ENCODE results near the gene FAAP100.

The FAAP100 gene

GRCh38 chr17:81550830-81551457, 1.2 kb downstream of the FAAP100 start:
- TF ChIP-seq CTCF (IDR thresholded peaks at IDR 0.05; ENCODE audit: control extremely low read depth, extremely low read depth, low read depth, missing control alignments), result no peak
- ChIA-PET POLR2A (interaction anchor here (0.6 kb wide), 1 partner anchor 83 kb away, joined by 3 read pairs; no protein-coding TSS in a partner anchor), CTCF (interaction anchor here (2.1 to 2.5 kb wide), 2 partner anchors 11 to 50 kb away, joined by 8 read pairs; no protein-coding TSS in a partner anchor)
- no peak for DNase-seq (ENCODE audit: extremely low spot score)

GRCh38 chr17:81550285-81550684, 1.9 kb downstream of the FAAP100 start:
- ChIA-PET POLR2A (no interaction called here), CTCF (no interaction called here)
- no peak for DNase-seq (ENCODE audit: extremely low spot score)
- TF ChIP-seq CTCF (IDR thresholded peaks at IDR 0.05; ENCODE audit: control extremely low read depth, extremely low read depth, low read depth, missing control alignments), result no peak

- POLR2A ChIA-PET, result no interaction called here
- no peak for TF ChIP-seq CTCF (IDR thresholded peaks at IDR 0.05; ENCODE audit: control extremely low read depth, extremely low read depth, low read depth, missing control alignments)
- DNase-seq (ENCODE audit: extremely low spot score), result no peak
- CTCF ChIA-PET, result no interaction called here
These were observed 2.3 kb downstream of the FAAP100 start for GRCh38 chr17:81549826-81550225.

- ChIA-PET POLR2A (no interaction called here), CTCF (no interaction called here)
- no peak for DNase-seq (ENCODE audit: extremely low spot score)
- TF ChIP-seq CTCF (IDR thresholded peaks at IDR 0.05; ENCODE audit: control extremely low read depth, extremely low read depth, low read depth, missing control alignments), result no peak
These were observed 3.1 kb downstream of the FAAP100 start for GRCh38 chr17:81549031-81549557.

- ChIA-PET CTCF (interaction anchor here (1.9 kb wide), 1 partner anchor 29 kb away, joined by 6 read pairs; no protein-coding TSS in a partner anchor), POLR2A (no interaction called here)
- no peak for TF ChIP-seq CTCF (IDR thresholded peaks at IDR 0.05; ENCODE audit: control extremely low read depth, extremely low read depth, low read depth, missing control alignments)
- DNase-seq (ENCODE audit: extremely low spot score), result no peak
These were observed 4.6 kb downstream of the FAAP100 start for GRCh38 chr17:81547614-81547982.

GRCh38 chr17:81546906-81547613, 5.1 kb downstream of the FAAP100 start:
- POLR2A ChIA-PET, result no interaction called here
- TF ChIP-seq CTCF (IDR thresholded peaks at IDR 0.05; ENCODE audit: control extremely low read depth, extremely low read depth, low read depth, missing control alignments), result no peak
- DNase-seq (ENCODE audit: extremely low spot score), result no peak
- CTCF ChIA-PET, result interaction anchor here (1.9 kb wide), 1 partner anchor 28 kb away, joined by 6 read pairs; no protein-coding TSS in a partner anchor

Data from GM10248 (cell line).